Measurements from ENCODE around the gene ST14. TPM values are rescaled to one million over a fixed set of nuclear protein-coding genes. Genes with fewer than 3 reads are reported as not detected.

ST14 gene
- total and polyA plus RNA-seq, 2 donors (not counting 3 experiments of a cell fraction or from before 2014, with no cell fraction given): 0.08 TPM; not detected in 1

DNA sequence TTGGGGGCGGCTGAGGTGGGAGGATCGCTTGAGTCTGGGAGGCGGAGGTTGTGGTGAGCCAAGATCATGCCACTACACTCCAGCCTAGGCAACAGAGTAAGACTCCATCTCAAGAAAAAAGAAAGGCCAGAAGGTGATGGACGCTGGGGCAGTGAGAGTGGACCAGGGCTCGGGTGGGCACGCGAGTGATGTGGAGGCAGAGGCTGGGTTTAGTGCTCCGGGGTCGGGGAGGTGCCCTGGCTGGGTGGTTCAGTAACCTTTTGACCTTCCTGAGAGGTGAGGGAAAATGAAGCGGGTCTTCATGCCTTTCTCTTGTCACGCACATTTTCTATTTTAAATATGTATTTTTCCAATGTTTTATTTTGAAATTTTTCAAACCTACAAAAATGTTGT, 45.1 kb downstream of the ST14 start:
- dilution Hi-C loops (cut with MboI; ENCODE audit: extremely low pct_ligation_motif_present, low sequenced_read_pairs): no loop called here

More for the DNA sequence above, 45.1 kb downstream of the ST14 start:
- no peaks in the 10 kb centered on the region for H3K27me3 ChIP-seq (ENCODE audit: control insufficient read depth in 2 of 2, insufficient read depth in 2 of 2, low read length in 2 of 2)
- no peaks in the 10 kb centered on the region for H3K9me3 ChIP-seq (replicated peaks; ENCODE audit: control insufficient read depth, insufficient read depth, low read length)
- no peak for FAIRE-seq
- H3K9me1 ChIP-seq (replicated peaks; ENCODE audit: control insufficient read depth, extremely low read depth, insufficient read depth, low read length): no peaks in the 10 kb centered on the region
- POLR2A ChIA-PET: no interaction called here
- no peaks in the 10 kb centered on the region for H3K36me3 ChIP-seq (ENCODE audit: control insufficient read depth in 2 of 2, extremely low read depth in 1 of 2, insufficient read depth in 2 of 2, low read length in 2 of 2)
- no peak for TF ChIP-seq CTCF (IDR thresholded peaks at IDR 0.05; ENCODE audit: extremely low read depth in 1 of 2, insufficient read depth in 1 of 2, low read depth in 1 of 2, low read length in 2 of 2)
- no peak for TF ChIP-seq POLR2AphosphoS5 (IDR thresholded peaks at IDR 0.05; ENCODE audit: insufficient read depth, low read depth, low read length)
- TF ChIP-seq, protein P1, sequence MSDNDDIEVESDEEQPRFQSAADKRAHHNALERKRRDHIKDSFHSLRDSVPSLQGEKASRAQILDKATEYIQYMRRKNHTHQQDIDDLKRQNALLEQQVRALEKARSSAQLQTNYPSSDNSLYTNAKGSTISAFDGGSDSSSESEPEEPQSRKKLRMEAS (IDR thresholded peaks at IDR 0.05; ENCODE audit: insufficient read depth, insufficient read length): no peak
- no peak for TF ChIP-seq JUN (IDR thresholded peaks at IDR 0.05; ENCODE audit: borderline replicate concordance, insufficient read depth, insufficient read length, low read depth)
- TF ChIP-seq GATA2 (IDR thresholded peaks at IDR 0.05; ENCODE audit: insufficient read depth, insufficient read length, low read depth, low read length): no peak
- no peak for TF ChIP-seq MYC (IDR thresholded peaks at IDR 0.05; ENCODE audit: low read depth, low read length)
- no peak for TF ChIP-seq EZH2 (IDR thresholded peaks at IDR 0.05; ENCODE audit: borderline replicate concordance, low read depth, low read length, severe bottlenecking)
- no peak for TF ChIP-seq POLR2A (IDR thresholded peaks at IDR 0.05; ENCODE audit: low read depth, low read length)
- no peak for TF ChIP-seq FOS (IDR thresholded peaks at IDR 0.05; ENCODE audit: borderline replicate concordance, insufficient read depth, low read length)
- DNase-seq (ENCODE audit: low read depth, low spot score): no peak
- no peak overlapping the region for H3K27ac ChIP-seq (ENCODE audit: insufficient read depth, low read depth, low read length)
- CTCF ChIA-PET: interaction anchor here (1.2 kb wide), 1 partner anchor 11 kb away, joined by 3 read pairs; no protein-coding TSS in a partner anchor
- no peaks in the 10 kb centered on the region for H3K79me2 ChIP-seq (ENCODE audit: control insufficient read depth, insufficient read depth, low read length)
- intact Hi-C loops (cut with micrococcal nuclease): no loop called here
- no peak overlapping the region for H2AFZ ChIP-seq (ENCODE audit: low read depth, low read length)
- H4K20me1 ChIP-seq (replicated peaks; ENCODE audit: control insufficient read depth, extremely low read depth, insufficient read depth, low read length): no peaks in the 10 kb centered on the region
- H3K4me3 ChIP-seq (replicated peaks in 1 of 3; ENCODE audit: insufficient read depth in 1 of 3, low read depth in 1 of 3, low read length in 3 of 3): no peak overlapping the region
- H3K9ac ChIP-seq (replicated peaks; ENCODE audit: extremely low read depth, insufficient read depth, low read length): no peak overlapping the region
- no TSS peak for BruUV-seq (replicated peaks)
- H3K4me1 ChIP-seq (ENCODE audit: control insufficient read depth, extremely low read depth, insufficient read depth, low read length): no peaks in the 10 kb centered on the region
- H3K4me2 ChIP-seq (ENCODE audit: insufficient read depth, low read length): no peak overlapping the region
